Activated T-cell treated with anti-CD3 and anti-CD28 coated beads, Interleukin-2, amount 50 U/mL, for 4 hours (primary cell): ENCODE measurements around the gene NUDT8. TPM values are rescaled to one million over a fixed set of nuclear protein-coding genes. Genes with fewer than 3 reads are reported as not detected.

Source experiments
- ATAC-seq, 2 donors: fragments of 200-7000 bp; cut with Tn5 transposase; one replicate each; pipeline ENCODE4 v1.10.0; 2021
- DNase-seq: peaks from one replicate; pipeline ENCODE4 v3.0.0-alpha.2; 2020
- H3K27me3 Mint-ChIP-seq: one replicate; pipeline ENCODE4 v1.8.0; 2021; ENCODE audit warnings: low read depth, mixed read lengths
- H3K36me3 Mint-ChIP-seq: one replicate; pipeline ENCODE4 v1.8.0; 2022; ENCODE audit warnings: mixed read lengths; ENCODE audit not compliant: insufficient read depth
- H3K4me1 Mint-ChIP-seq: one replicate; pipeline ENCODE4 v1.8.0; 2021; ENCODE audit warnings: low read depth, mixed read lengths
- H3K4me3 Mint-ChIP-seq: one replicate; pipeline ENCODE4 v1.8.0; 2021; ENCODE audit warnings: mild to moderate bottlenecking, moderate library complexity, mixed read lengths
- H3K9me3 Mint-ChIP-seq: one replicate; pipeline ENCODE4 v1.8.0; 2021; ENCODE audit warnings: mixed read lengths
- total RNA-seq, 3 donors: library from RNA; stranded (reverse); gene quantifications; one replicate each; pipeline ENCODE4 v1.2.1, GENCODE V29; 2021

Gene NUDT8
- total RNA-seq, 3 donors from 2014 or later, result 10.2 to 14.4 (median 12.6) TPM

- Mint-ChIP-seq H3K36me3 (no peaks in the 10 kb centered on the region), H3K27me3 (no peaks in the 10 kb centered on the region), H3K4me3 (peak overlapping the region; percentile 84), H3K4me1 (peaks cover 35% of the 10 kb centered on the region), H3K9me3 (no peaks in the 10 kb centered on the region)
- ATAC-seq, result peak in 1 of 2 donors; percentile 8
- DNase-seq, result no peak
Observed at GRCh38 chr11:67649634-67650510, 20.1 kb upstream of the NUDT8 start.

DNA sequence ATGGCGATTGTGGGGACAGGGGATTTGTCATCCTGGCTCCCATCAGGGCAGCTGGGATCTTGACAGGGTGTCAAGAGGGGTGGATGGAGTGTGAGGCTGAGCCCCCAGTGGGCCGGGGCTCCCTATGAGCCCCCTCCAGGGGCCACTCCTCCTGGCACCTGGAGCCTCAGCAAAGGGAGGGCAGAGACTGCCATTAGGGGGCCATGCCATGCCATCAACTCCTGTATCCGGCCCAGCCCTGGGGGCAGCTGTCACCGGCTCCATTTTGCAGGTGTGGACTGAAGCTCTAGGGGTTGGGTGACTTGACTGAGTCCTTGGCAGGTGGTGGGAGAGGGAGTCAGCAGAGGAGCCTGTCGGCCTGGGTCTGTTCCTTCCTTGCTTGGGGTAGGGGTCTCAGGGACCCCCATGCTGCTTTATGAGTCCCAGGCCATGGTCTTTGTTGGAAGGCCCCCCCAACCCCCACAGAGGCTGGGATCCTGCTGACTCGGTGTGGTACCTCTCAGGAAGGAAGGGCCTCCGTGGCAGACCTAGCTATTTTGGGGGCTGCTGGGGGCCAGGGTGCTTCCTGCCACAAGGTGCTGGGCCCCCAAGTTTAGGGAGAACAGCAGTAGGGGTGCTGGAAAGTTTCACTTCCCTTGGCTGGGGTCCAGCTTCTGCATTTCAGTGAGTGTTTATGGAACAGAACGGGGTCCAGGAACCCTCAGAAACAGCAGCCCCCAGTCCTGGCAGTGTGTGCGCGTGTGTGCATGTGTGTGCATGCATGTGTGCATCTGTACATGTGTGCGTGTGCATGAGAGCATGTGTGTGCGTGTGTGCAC, 19.3 kb upstream of the NUDT8 start:
- H3K36me3 Mint-ChIP-seq, result no peaks in the 10 kb centered on the region
- DNase-seq (no peak), ATAC-seq (no peak)
- H3K4me3 Mint-ChIP-seq, result no peak overlapping the region
- H3K27me3 Mint-ChIP-seq, result no peaks in the 10 kb centered on the region
- H3K4me1 Mint-ChIP-seq, result peaks cover 35% of the 10 kb centered on the region
- no peaks in the 10 kb centered on the region for H3K9me3 Mint-ChIP-seq

- ATAC-seq (peak; percentile 84 to 93), DNase-seq (peak; percentile 44)
- Mint-ChIP-seq H3K27me3 (no peaks in the 10 kb centered on the region), H3K4me3 (no peak overlapping the region), H3K36me3 (no peaks in the 10 kb centered on the region), H3K4me1 (peaks cover 35% of the 10 kb centered on the region), H3K9me3 (no peaks in the 10 kb centered on the region)
Observed at GRCh38 chr11:67648140-67648795, 18.5 kb upstream of the NUDT8 start.

DNA sequence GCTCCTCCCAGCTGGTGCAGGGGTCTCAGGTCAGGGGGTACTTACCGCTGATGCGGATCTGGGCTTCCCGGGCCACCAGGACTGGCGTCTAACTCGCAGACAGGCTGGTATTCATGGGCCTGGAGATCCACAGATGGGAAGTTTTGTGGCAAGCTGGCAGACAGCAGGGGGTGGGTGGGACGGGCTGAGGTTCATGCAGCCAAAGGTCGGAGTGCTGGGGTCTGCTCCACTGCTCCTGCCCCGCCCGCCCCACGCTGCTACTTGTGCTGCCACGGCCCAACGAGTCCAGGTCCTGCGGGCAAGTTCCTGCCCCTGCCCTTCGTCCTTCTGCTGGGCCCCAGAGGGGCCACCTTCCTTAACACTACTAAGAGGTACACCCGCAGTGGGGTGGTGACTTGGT, 17.7 kb upstream of the NUDT8 start:
- ATAC-seq, result no peak
- peaks cover 35% of the 10 kb centered on the region for H3K4me1 Mint-ChIP-seq
- no peak for DNase-seq
- no peaks in the 10 kb centered on the region for H3K9me3 Mint-ChIP-seq
- H3K27me3 Mint-ChIP-seq, result no peaks in the 10 kb centered on the region
- H3K4me3 Mint-ChIP-seq, result no peak overlapping the region
- H3K36me3 Mint-ChIP-seq, result no peaks in the 10 kb centered on the region

- H3K27me3 Mint-ChIP-seq, result no peaks in the 10 kb centered on the region
- H3K36me3 Mint-ChIP-seq, result no peaks in the 10 kb centered on the region
- ATAC-seq, result peak; percentile 35 to 46
- H3K4me1 Mint-ChIP-seq, result peaks cover 35% of the 10 kb centered on the region
- H3K9me3 Mint-ChIP-seq, result no peaks in the 10 kb centered on the region
- H3K4me3 Mint-ChIP-seq, result peak overlapping the region; percentile 8
- peak; percentile 5 for DNase-seq
Observed at GRCh38 chr11:67646535-67647336, 17.0 kb upstream of the NUDT8 start.

- H3K4me1 Mint-ChIP-seq, result peaks cover 35% of the 10 kb centered on the region
- H3K9me3 Mint-ChIP-seq, result no peaks in the 10 kb centered on the region
- no peak overlapping the region for H3K4me3 Mint-ChIP-seq
- no peak for ATAC-seq
- no peak for DNase-seq
- no peaks in the 10 kb centered on the region for H3K36me3 Mint-ChIP-seq
- H3K27me3 Mint-ChIP-seq, result no peaks in the 10 kb centered on the region
Observed at GRCh38 chr11:67645521-67646461, 16.1 kb upstream of the NUDT8 start.

DNA sequence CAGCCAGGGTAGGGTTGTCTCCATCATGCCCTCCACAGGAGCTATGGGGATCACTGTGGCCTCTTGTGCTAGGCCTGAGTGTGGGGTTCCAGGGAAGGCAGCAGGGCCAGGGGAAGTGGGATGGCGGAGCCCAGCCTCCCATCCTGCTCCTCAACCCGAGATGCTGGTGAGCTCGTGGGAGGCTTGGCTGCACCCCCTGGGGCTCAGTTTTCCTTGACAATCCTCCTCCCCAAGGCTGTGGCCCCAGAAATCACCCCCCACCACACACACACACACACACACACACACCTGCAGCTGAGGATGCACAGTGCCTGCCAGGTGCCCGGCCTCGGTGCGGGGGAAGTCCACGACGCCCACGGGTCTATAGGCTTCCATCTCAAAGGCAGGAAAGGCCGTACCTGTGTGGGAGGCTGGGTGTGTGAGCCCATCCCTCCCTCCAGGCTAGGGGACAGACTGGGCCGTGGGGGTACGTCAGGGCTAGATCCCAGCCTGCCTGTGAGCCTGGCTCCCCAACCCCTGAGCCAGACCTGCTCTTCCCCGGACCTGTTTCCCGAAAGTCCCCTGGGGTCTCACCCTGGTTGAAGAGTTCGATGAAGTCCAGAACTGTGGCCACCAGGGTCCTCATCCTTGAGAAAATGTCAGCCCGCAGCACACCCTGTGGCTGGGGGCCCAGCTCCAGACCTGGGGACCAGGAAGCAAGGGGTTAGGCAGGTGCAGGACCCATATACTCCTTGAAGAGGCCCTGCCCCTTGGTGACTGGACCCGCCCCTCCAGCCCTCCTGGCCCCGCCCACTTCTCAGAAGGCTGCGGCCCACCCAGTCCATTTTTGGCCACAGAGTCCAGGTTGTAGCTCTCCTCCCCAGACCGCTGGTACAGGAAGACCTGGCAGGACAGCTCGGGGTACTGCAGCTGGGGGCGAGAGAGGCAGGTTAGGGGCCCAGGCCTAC, 15.0 kb upstream of the NUDT8 start:
- no peaks in the 10 kb centered on the region for H3K27me3 Mint-ChIP-seq
- H3K4me1 Mint-ChIP-seq, result peaks cover 28% of the 10 kb centered on the region
- H3K4me3 Mint-ChIP-seq, result no peak overlapping the region
- DNase-seq (no peak), ATAC-seq (no peak)
- no peaks in the 10 kb centered on the region for H3K9me3 Mint-ChIP-seq
- no peaks in the 10 kb centered on the region for H3K36me3 Mint-ChIP-seq

DNA sequence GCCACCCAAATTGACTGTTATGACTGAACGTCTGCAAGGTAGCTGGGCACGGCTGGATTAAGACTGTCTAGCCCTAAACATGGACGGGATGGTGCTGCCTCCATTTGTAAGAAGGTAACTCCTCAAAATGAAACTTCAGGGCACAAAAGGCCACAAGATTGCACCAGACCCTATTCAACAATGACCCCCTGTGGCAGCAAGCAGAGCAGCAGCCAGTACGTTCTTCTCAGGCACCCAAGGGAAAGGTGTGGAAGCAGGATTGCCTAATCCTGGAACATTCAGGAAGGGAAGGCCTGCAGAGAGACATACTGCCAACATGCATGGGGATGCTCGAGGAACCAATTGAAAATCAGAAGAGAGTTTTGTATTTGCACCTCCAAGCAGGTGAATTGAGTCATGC, 14.3 kb upstream of the NUDT8 start:
- Mint-ChIP-seq H3K4me3 (no peak overlapping the region), H3K27me3 (no peaks in the 10 kb centered on the region), H3K4me1 (peaks cover 22% of the 10 kb centered on the region), H3K9me3 (no peaks in the 10 kb centered on the region), H3K36me3 (no peaks in the 10 kb centered on the region)
- ATAC-seq (no peak), DNase-seq (no peak)

DNA sequence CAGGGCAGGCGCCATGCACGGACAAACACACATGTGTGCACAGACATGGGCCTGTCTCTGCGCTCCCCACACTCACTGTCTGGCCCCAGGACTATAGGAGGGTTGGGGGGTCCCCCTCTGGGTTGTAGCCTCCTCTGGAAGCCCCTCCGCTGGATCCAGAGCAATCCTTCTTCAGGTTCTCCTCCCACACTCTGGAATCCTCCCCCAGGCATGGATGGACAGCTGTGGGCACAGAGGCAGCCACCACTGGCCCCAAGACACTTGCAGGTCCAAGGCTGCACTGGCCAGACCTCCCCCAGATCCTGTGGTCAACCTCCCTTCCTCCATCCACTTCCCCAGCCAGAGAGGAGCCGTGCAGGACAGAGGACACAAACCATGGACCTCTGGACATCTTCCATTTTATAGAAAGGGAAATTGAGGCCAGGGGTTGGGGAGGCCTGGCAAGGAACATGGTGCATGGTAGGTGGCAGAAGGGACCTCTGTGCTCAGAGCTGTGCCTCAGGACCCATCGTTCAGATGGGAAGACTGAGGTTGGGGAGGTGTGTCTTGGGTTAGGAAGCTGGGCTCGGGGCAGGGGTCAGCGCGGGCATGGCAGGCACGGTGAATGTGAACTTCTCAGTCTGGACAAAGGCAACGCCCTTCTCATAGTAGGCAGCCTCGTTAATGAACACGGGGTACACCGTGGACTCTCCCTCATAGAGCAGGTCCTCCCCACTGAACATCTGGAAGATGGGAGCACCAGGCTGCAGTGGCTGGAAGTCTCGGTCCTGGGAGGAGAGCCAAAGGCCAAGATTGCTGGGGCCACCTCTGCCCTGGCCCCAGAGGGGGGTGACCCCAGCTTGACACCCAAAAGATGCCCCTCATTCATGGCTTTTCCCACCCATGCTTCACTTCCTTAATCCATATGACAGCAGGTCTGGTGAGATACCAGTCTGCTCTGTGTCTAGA, 12.7 kb upstream of the NUDT8 start:
- Mint-ChIP-seq H3K4me3 (no peak overlapping the region), H3K4me1 (peaks cover 14% of the 10 kb centered on the region), H3K27me3 (no peaks in the 10 kb centered on the region), H3K36me3 (no peaks in the 10 kb centered on the region), H3K9me3 (no peaks in the 10 kb centered on the region)
- DNase-seq, result no peak
- no peak for ATAC-seq

DNA sequence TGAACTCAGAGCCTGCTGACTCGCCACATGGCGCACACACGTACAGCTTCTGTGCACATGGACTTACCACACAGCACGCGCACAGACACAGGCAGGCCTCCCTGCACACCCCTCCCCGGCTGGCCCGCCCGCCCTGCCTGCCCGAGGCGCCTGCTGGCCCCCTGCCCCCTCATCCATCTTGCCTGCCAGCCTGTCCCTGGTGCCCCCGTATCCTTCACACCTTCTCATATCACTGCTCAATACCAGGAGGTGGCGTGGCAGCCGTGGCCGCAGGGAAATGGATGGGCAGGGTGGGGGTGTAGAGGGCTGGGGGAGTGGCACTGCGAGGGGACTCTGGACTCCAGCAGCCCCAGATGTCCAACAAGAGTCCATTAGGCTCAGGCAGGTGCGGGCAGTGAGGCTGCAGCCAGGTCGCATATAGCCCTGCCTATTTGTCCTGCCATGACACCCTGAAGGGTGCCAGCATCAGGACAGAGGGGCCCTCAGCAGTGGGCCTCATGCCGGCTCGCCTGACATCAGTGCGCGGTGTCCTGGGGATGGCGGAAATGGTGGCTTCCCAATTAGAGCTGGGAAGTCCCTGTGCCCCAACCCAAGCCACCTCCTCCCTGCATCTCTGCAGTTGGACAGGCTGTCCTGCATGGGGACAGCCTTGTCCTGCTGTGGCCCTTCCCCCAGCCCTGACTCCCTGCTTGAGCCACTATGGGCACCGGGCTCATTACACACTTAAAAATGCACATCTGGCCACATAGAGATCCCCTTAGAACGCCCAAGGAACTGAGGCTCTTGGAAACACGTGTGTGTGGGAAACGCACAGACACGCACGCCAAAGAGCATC, 11.8 kb upstream of the NUDT8 start:
- DNase-seq (no peak), ATAC-seq (no peak)
- H3K27me3 Mint-ChIP-seq, result no peaks in the 10 kb centered on the region
- H3K4me3 Mint-ChIP-seq, result no peak overlapping the region
- H3K36me3 Mint-ChIP-seq, result no peaks in the 10 kb centered on the region
- H3K4me1 Mint-ChIP-seq, result peaks cover 6% of the 10 kb centered on the region
- H3K9me3 Mint-ChIP-seq, result no peaks in the 10 kb centered on the region
